GM21515 (cell line): ENCODE measurements around the gene MRPL22.
"Not testable (repeated sequence)": the region's sequence is repeated elsewhere in the genome, so short reads cannot be mapped to it uniquely, and the experiment has no call there.

Experiments
- ATAC-seq: cut with Tn5 transposase; IDR thresholded peaks from one replicate; pipeline ENCODE4 v1.9.1; 2021; ENCODE audit not compliant: unreplicated experiment

The MRPL22 gene

DNA sequence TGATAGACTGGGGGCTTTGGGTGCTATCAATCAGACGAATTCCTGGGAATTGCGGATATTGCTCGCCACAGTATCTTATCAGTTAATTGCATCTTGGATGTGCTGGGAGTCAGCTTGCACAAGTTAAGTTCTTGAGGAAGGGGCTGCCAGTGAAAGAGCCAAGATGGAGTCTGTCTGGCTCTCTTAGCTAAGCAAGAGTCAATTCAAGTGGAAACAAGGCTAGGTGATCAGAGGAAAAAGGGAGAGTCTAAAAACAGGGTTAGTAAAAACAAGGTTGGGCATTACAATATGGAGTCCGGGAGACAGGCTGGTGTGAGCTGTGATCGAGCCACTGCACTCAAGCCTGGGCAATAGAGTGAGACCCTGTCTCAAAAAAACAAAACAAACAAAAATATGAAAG lies 1.5 kb upstream of the MRPL22 start:
- ATAC-seq: not testable (repeated sequence)

DNA sequence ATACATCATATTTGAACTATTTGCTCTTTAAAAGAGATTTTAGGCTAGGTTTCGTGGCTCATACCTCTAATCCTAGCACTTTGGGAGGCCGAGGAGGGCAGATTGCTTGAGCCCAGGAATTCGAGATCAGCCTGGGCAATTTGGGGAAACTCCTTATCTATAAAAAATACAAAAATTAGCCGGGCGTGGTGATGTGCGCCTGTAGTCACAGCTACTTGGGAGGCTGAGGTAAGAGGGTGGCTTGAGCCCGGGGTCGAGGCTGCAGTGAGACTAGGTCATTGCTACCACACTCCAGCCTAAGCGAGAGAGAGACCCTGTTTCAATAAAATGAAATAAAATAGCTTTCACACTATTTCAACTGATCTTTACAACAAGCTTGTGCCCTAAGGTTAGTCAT lies 500 bp upstream of the MRPL22 start:
- ATAC-seq: no peak

DNA sequence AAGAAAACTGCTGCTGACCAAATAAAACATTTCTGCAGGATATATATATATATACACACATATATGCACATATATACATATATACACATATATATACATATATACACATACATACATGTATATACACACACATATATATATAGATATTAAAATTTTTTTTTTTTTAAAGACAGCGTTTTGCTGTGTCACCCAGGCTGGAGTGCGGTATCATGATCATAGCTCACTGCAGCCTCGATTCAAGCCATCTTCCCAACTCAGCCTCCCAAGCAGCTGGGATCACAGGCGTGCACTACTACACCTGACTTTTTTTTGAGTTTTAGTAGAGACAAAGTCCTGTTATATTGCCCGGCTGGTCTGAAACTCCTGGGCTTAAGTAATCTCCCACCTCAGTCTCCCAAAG lies 2.7 kb downstream of the MRPL22 start:
- ATAC-seq: no peak

DNA sequence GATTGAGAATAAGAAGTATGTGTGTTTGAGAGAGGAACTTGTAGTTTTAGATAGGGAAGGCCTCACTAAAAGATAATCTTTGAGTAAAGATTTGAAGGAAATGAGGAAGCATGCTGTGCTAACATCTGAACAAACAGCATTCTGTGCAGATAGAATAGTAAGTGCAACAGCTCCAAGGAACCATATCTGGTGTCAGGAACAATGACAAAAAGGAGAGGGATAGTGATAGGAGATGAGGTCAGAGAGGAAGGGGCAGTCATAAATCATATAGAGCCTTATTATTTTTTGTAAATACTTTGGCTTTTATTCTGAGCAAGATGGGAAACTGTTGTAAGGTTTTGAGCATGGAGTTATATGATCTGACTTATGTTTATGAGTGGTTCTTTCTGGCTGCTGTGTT lies 3.8 kb downstream of the MRPL22 start:
- no peak for ATAC-seq

DNA sequence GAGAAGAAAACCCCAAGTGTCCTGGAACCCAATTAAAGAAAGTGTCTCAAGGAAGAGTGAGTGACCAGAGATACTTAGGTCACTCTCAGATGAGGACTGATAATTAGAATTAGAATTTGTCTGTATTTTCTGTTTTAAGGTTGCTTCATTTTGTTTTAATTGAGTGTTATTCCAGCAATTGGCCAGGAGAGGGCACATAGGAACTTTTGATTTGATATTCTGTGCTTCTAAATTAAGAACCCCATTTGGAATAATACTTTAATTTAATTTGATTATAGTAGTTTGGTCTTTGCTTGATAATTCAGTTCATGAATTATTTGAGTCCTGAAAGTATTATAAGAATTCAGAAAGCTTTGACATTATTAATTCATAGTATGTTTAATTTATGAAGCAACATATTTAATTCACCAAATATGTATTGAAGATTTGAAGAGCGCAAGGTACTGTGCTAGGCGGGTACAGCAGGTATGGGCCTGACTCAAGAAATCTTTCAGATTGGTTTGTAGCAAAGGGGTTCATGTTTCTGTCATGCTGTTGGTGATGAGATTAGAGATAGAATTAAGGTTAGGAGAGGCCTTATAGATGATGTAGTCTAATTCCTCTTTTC lies 4.9 kb downstream of the MRPL22 start:
- no peak for ATAC-seq

DNA sequence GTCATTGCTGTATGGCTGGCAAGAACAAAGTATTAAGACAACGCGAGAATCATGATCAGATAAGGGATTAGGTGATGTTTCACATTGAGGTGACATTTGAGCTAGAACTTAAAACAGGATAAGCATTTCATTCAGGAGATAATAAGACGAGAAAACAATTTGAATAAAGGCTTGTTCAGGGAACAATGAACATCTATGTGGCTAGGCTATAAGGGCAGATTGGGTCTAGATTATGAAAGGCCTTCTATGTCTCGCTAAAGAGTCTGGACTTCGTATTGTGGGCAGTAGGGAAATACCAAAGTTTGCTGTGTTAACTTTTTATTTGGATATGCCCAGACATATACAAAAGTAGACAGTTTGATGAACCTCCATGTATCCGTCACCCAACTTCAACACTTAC lies 6.9 kb downstream of the MRPL22 start:
- no peak for ATAC-seq

DNA sequence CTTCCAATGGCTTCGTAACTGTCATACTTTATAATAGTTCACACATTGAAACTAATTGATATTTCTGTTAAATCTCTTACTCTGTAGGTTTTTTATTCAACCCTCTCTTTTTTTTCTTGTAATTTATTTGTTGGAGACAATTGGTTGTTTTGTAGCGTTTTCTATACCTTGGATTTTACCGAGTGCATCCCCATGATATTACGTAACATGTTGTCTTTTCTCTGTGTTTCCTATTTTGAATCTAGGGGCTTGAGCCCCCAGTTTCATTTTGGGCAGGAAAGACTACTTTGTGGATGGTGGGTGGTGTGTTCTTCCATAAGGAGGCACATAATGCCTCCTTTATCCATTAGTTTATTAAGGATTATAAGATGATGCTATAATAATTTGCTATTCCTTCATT lies 7.4 kb downstream of the MRPL22 start:
- ATAC-seq: no peak

DNA sequence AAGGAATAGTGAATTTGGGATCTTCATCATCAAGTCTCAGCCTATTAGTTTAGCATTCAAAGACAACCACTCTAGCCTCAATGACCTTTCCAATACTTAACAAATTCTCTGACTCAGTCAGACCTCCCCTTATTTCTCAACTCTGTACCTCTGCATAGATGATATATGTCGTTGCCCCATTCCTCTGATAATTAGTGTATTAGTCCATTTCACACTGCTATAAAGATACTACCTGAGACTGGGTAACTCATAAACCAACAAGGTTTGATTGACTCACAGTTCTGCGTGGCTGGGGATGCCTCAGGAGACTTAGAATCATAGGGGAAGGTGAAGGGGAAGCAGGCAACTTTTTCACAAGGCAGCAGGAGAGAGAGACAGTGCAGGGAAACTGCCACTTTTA lies 8.9 kb downstream of the MRPL22 start:
- ATAC-seq: no peak

DNA sequence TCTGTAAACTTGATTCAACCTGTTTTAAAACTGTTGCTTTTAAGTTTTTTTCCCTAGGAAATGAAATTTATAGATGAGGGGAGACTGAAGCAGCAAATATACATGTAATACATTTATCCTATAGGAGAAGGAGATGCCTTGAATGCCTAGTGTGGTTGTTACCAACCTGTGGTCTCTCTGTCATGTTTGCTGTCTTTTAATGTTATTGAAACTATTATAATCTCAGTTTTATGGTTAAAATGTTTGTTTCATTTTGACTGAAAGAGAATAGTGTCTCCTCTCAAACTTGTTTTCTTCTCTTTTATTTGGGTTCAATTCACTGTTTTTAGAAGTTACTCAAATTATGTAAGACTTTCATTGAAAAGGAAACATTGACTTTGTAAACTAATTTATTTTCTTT lies 15.8 kb downstream of the MRPL22 start:
- ATAC-seq: no peak

DNA sequence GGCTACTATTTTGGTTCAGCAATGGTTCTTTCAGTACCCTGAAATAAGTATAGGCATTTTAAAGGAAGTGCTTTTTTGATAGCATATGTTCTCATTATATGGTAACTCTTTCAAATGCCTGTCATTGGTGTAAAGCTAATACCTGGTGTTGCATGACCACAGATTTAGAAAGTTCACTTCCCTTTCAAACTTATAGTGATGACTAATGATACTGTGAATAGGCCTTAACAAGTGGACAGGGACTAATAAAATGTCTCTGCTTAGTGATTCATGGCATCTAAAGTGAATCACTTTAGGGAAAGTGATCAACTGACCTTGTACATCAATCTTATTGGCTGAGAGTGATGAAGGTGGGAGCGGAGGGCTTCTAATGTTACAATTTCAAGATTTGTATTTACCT lies 21.6 kb downstream of the MRPL22 start:
- ATAC-seq: peak; percentile 83

DNA sequence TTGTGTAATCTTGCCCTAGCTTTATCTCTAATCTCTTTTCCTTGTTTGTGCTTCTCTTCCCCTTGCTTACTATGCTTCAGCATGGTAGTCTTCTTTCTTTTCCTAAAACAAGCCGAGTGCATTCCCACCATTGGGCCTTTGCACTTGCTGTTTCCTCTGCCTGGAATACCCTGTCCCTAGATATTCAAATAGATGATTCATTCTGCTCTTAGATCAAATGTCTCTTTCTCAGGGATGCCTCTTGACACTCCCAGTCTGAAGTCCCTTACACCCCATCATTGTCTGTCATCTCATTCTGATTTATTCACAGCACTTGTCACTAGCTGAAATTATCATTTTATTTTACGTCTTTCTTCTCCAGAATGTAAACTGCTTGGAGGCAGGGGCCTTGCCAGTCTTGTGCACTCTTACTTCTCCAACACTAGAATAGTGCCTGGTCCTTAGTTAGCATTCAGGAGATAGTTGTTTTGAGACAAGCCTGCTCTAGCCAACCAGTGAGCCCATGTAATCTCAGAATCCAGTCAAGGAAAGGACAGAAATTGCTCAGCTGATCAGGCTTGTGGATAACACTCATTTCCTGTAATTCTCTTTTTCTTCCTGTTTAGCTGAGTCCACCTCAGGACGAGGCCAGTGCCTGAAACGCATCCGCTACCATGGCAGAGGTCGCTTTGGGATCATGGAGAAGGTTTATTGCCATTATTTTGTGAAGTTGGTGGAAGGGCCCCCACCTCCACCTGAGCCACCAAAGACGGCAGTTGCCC lies 25.4 kb downstream of the MRPL22 start:
- ATAC-seq: no peak

DNA sequence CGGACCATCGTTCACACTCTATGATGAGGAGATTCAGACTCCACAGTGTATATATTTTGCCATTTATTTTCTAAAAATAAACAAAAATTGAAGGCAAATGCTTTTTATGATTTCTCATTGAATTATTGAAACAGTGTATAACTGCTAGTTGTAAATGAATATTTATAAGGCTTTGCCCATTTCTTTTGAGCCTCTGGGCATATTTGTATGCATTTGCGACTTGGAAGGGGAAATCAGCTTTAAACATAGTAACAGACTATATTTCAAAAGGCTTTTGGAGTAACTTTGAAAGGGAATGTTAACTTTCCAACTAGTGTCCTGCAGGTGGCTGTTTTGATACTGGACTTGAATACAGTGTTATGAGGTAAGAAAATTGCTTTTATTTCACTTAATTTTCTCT lies 26.0 kb downstream of the MRPL22 start:
- ATAC-seq: no peak

DNA sequence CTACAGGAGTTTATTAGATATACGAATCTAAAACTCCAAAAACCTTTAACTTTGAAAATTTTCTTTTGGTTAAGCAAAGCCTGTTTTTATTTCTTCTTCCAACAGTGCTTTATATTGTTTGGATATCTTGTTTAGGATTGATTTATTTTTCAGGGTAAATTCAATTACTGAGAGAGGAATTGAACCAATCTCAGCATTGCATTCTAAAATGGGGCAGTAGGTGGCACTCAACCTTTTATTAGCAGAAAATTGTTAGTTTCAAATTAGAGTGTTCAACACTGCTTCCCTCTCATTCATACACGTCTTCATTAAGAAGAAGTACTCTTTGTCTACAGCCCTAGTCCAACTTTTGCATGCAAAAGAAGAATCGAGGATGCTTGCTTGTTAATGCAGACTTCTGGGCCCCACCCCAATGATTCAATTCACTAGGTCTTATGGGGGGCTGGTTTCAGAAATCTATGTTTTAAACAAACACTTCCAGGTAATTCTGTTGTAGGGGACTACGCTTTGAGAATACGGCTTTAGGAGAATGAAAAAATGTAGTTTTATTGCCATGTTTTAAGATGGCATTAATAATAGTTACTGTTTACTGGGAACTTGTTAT lies 26.6 kb downstream of the MRPL22 start:
- ATAC-seq: no peak

DNA sequence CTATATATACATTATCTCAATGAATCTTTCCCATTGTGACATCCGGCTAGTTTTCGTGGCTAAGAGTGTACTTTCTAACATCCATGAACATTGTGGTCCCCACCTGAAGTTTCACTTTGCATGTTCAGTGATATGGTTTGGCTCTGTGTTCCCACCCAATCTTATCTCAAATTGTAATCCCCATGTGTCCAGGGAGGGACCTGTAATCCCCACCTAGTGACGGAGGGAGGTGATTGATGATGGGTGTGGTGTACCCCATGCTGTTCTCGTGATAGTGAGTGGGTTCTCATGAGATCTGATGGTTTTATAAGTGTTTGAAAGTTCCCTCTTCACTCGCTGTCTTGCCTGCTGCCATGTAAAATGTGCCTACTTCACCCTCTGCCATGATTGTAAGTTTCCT lies 28.1 kb downstream of the MRPL22 start:
- no peak for ATAC-seq

DNA sequence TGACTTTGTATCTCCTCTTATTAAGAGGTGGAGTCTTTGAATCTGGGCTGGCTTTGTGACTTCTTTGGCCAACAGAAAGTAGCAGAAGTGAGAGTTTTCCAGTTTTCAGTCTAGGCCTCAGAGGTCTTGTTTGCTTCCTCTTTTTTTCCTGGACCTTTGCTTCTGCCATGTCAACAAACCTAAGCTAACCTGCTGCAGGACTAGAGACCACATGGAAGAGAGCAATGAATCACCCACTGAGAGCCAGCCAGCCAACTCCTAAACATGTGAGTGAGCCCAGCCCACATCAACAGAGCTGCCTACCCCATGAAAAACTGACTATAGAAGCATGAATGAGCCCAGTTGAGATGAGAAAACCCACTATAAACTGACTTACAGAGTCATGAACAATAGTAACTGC lies 29.9 kb downstream of the MRPL22 start:
- ATAC-seq: no peak

DNA sequence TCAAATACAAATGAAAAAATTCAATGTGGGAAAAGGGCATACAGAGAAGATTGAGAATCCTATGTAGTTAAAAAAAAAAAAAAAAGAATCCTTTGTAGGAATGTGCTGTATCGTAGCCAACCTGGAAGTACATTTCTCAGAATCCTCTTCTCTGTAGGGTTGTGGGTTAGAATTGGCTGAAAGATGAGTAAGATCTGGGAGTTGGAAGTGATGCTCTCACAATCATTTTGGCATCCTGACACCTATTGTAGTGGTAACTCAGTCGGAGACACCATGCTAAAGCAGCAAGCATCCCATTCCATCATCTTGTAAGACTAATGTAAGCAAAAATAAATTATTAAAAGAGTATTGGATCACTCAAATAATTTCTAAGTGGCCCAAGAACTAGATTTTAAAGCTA lies 30.6 kb downstream of the MRPL22 start:
- no peak for ATAC-seq

DNA sequence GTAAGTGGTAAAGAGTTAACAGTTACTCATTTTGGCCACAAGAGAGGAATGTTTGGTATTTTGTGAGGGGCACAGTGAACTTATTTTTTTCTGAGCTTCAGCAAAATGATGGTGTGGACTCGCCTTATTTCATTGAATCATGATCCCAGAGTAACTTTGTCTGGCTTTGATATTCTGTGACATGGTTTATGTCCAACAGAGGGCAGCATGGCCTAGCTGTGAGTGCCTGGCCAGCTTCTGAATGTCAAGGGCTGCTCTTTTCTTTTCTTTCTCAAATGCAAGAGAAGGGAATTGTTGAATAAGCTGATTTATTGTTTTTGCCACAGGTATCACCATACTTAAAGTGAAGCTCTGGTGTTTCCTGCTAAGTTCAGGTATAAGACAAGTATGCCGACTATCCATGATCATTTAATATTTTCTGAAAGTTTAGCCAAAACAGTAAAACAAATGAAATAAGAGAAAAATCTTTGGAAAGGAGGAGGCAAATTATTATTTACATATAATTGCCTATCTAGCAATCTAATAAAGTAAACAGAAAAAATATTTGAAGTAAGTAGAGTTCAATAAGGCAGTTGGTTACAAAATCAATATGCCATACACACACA lies 31.7 kb downstream of the MRPL22 start:
- ATAC-seq: no peak

DNA sequence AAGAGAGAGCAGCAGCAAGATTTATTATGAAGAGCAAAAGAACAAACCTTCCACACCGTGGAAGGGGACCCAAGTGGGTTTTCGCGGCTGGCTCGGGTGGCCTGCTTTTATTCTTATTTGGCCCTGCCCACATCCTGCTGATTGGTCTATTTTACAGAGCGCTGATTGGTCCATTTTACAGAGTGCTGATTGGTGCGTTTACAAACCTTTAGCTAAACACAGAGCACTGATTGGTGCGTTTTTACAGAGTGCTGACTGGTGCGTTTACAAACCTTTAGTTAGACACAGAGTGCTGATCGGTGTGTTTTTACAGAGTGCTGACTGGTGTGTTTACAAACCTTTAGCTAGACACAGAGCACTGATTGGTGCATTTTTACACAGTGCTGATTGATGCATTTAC lies 35.2 kb downstream of the MRPL22 start:
- ATAC-seq: not testable (repeated sequence)

DNA sequence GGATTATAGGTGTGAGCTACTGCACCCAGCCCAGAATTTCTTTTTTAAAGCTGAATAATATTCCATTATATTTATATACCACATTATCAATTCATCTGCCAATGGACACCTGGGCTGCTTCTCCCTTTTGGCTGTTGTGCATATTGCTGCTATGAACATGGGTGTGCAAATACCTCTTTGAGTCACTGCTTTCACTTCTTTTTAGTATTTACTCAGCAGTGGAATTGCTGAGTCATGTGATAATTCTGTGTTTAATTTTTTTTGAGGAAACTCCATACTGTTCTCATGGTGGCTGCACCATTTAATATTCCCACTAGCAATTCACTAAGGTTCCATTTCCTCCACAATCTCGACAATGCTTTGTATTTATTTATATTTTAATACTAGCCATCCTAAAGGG lies 36.5 kb downstream of the MRPL22 start:
- ATAC-seq: no peak

DNA sequence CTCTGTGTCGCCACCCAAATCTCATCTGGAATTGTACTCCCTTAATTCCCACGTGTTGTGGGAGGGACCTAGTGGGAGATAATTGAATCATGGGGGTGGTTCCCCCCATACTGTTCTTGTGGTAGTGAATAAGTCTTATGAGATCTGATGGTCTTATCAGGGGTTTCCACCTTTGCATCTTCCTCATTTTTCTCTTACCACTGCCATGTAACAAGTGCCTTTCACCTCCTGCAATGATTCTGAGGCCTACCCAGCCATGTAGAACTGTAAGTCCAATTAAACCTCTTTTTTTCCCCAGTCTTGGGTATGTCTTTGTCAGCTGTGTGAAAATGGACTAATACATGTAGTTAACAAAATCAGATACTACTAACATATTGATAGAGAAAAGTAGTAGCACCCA lies 37.4 kb downstream of the MRPL22 start:
- ATAC-seq: not testable (repeated sequence)

DNA sequence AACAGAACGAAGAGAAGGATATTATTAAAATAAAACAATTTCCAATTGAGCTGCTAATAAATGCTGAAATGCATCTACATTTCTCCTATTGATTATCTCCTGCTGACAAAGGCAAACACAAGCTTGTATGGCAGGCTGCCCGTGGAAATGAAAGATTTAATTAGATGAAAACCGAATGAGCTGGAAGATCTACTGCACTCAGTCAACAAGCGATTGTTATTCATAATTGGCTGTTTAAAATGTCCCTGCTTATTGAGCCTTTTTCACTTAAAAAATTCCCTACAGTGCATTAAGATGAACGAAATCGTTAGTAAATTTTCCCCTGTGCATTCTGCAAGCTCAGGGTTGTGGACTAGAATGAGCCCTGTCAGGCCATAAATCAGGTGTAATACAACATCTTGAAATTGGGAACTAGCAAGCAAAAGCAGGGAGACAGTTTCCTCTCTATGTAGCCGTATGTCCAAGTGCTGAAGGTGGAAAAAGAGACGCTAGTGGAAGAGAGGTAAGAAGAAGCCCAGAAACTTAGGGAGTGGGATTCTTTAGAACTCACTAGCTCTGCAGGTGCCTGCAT lies 44.2 kb downstream of the MRPL22 start:
- no peak for ATAC-seq

DNA sequence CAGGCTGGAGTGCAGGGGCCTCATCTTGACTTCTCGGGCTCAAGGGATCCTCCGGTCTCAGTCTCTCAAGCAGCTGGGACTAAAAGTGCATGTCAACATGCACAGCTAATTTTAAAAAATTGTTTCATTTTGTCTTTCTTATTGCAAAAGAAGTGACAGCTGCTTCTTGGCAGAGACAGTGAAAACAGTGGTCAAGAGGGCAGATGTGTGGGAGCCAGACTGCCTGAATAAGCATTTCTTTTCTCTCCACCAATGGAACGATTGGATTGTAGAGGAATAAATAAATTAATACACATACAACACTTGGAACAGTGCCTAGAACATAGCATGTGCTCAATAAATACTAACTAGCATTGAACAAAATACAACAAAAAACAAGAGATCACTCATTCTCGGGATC lies 45.3 kb downstream of the MRPL22 start:
- ATAC-seq: no peak
